ENCODE data around the gene TOP1. TPM values are rescaled to one million over a fixed set of nuclear protein-coding genes. Genes with fewer than 3 reads are reported as not detected.

TOP1 gene
- total and polyA plus RNA-seq, 9 of the 15 experiments (the other 6 are each of a cell fraction or from before 2014, with no cell fraction given) = 26.4 to 127 (median 39.6) TPM

DNA sequence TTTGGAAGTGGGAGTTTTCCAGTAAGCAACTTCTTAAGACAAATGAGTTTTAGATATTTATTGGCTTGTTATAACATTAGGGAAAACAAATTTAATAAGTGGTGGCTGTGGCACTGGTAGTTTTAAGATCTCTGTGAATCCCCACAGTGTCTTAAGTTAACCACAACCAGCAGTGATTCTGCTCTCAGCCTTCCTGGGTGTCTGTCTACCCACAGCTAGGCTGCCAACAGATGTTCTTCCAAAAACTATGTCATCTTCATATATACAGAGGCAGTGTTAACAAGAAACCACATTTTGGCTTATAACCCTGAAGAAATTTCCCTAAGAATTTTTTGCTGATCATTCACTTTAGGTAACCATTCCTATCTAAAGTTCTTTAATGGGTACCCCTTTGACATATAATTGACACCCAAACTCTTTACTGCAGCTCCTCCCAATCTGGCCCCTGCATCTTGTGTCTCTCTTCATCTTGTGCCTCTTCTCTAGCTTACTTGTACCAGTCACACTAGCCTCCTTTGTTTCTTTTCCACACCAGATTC lies 52.7 kb downstream of the TOP1 start (continued):
- TF ChIP-seq MECOM (CRISPR knock-in tag; IDR thresholded peaks at IDR 0.05) = no peak
- no peak for TF ChIP-seq STAT6 (CRISPR knock-in tag; IDR thresholded peaks at IDR 0.05)
- TF ChIP-seq ZNF655 (CRISPR knock-in tag; IDR thresholded peaks at IDR 0.05) = no peak
- no peak for TF ChIP-seq KDM1A (IDR thresholded peaks at IDR 0.05)

- no peaks in the 10 kb centered on the region for H3K9me1 ChIP-seq (ENCODE audit: control insufficient read depth, insufficient read depth, low read length)
- ATAC-seq = no peak
- no peak overlapping the region for H3K4me2 ChIP-seq (ENCODE audit: insufficient read depth, low read length)
- peaks cover 9 to 15% of the 10 kb centered on the region in 2 experiments for H3K4me1 ChIP-seq (replicated peaks in 1 of 2; ENCODE audit: control insufficient read depth in 2 of 2, insufficient read depth in 2 of 2, low read length in 2 of 2)
- H2AFZ ChIP-seq (ENCODE audit: low read depth, low read length) = no peak overlapping the region
- H3K79me2 ChIP-seq (ENCODE audit: control insufficient read depth, insufficient read depth, low read length) = peaks cover 11% of the 10 kb centered on the region; the same call in 2 of the 3 replicates
- H3K27me3 ChIP-seq (ENCODE audit: control insufficient read depth in 2 of 2, insufficient read depth in 2 of 2, low read length in 2 of 2) = no peaks in the 10 kb centered on the region
- in situ Hi-C loops (cut with MboI) (no loop called here), intact Hi-C loops (cut with micrococcal nuclease) (no loop called here)
- WGBS (ENCODE audit: insufficient coverage, low coverage, missing lambda C conversion rate) = 81% methylated on average over 2 of the region's 2 CpGs
- H3K4me3 ChIP-seq = no peak overlapping the region
- H3K27ac ChIP-seq (ENCODE audit: extremely low read depth, low read depth, low read length) = no peak overlapping the region
- H3K36me3 ChIP-seq (ENCODE audit: control insufficient read depth, insufficient read depth, low read length) = peaks cover 82% of the 10 kb centered on the region
- no peak for FAIRE-seq
- CTCF ChIA-PET (ENCODE audit: low intra/inter-chr PET ratio) = no interaction called here
- H3K9ac ChIP-seq (ENCODE audit: insufficient read depth in 1 of 2, low read depth in 2 of 2, low read length in 2 of 2) = no peak overlapping the region
- H3K9me3 ChIP-seq (replicated peaks; ENCODE audit: control insufficient read depth, insufficient read depth, low read depth, low read length) = no peaks in the 10 kb centered on the region
- BruUV-seq (replicated peaks) = no TSS peak
- DNase-seq (ENCODE audit: extremely low read depth in 1 of 4, low spot score in 3 of 4) = no peak
- POLR2A ChIA-PET = no interaction called here
- peaks cover 4% of the 10 kb centered on the region; the same call in 1 of the 2 replicates for H4K20me1 ChIP-seq (replicated peaks; ENCODE audit: control insufficient read depth, insufficient read depth, low read length)
- TF ChIP-seq ZNF274 (IDR thresholded peaks at IDR 0.05; ENCODE audit: borderline replicate concordance, low read depth, low read length) (no peak), ZNF586 (CRISPR knock-in tag; conservative IDR thresholded peaks at IDR 0.05) (no peak), MAFF (IDR thresholded peaks at IDR 0.05; ENCODE audit: low read length) (no peak), RBM22 (IDR thresholded peaks at IDR 0.05; ENCODE audit: low read depth, low read length, poor library complexity, severe bottlenecking) (no peak), SMC3 (conservative IDR thresholded peaks at IDR 0.05; ENCODE audit: insufficient read depth, low read depth, low read length) (no peak), ATF1 (CRISPR knock-in tag; IDR thresholded peaks at IDR 0.05) (no peak), ATF1 (tag; IDR thresholded peaks at IDR 0.05) (no peak), POLR2AphosphoS5 (IDR thresholded peaks at IDR 0.05; ENCODE audit: control insufficient read depth, insufficient read depth, low read depth, low read length) (no peak), FUS (optimal IDR thresholded peaks at IDR 0.05; ENCODE audit: low read depth, low read length) (no peak), ZNF75A (CRISPR knock-in tag; IDR thresholded peaks at IDR 0.05) (no peak), ZNF134 (CRISPR knock-in tag; conservative IDR thresholded peaks at IDR 0.05) (no peak), SIN3A (IDR thresholded peaks at IDR 0.05; ENCODE audit: borderline replicate concordance in 2 of 2, control insufficient read depth in 1 of 2, low read depth in 2 of 2, low read length in 2 of 2) (no peak), EP300 (IDR thresholded peaks at IDR 0.05; ENCODE audit: low read length) (no peak), MTF1 (CRISPR knock-in tag; IDR thresholded peaks at IDR 0.05; ENCODE audit: borderline replicate concordance) (no peak), FOXJ2 (tag; IDR thresholded peaks at IDR 0.05) (no peak)
Observed at GRCh38 chr20:41082306-41082705, 53.7 kb downstream of the TOP1 start.
